ENCODE results near the gene DCLK2. TPM values are rescaled to one million over a fixed set of nuclear protein-coding genes. Genes with fewer than 3 reads are reported as not detected.

Gene DCLK2
- 0.06 and 0.10 TPM in 2 replicates for total RNA-seq (2014; rRNA removed; shearing (Covaris generic))

GRCh38 chr4:150078041-150078578 lies at the start of gene DCLK2:
Gene DCLK2, plus strand, starts transcription at chr4:150078445. Its CDS starts 583 bp downstream, at chr4:150079028.
- DNase-seq (ENCODE audit: low spot score), result peak; percentile 77
- in situ Hi-C loops (cut with HindIII; ENCODE audit: low sequenced_read_pairs), result no loop called here

- DNase-seq (ENCODE audit: low spot score), result no peak
- in situ Hi-C loops (cut with HindIII; ENCODE audit: low sequenced_read_pairs), result no loop called here
Observed at GRCh38 chr4:150032541-150032940, 45.7 kb upstream of the DCLK2 start.

- DNase-seq (ENCODE audit: low spot score), result no peak
- in situ Hi-C loops (cut with HindIII; ENCODE audit: low sequenced_read_pairs), result no loop called here
Observed at GRCh38 chr4:150033081-150033480, 45.2 kb upstream of the DCLK2 start.

- in situ Hi-C loops (cut with HindIII; ENCODE audit: low sequenced_read_pairs), result no loop called here
- no peak for DNase-seq (ENCODE audit: low spot score)
Observed at GRCh38 chr4:150033901-150034300, 44.3 kb upstream of the DCLK2 start.

- in situ Hi-C loops (cut with HindIII; ENCODE audit: low sequenced_read_pairs), result no loop called here
- DNase-seq (ENCODE audit: low spot score), result no peak
Observed at GRCh38 chr4:150037251-150037856, 40.9 kb upstream of the DCLK2 start.

- in situ Hi-C loops (cut with HindIII; ENCODE audit: low sequenced_read_pairs), result no loop called here
- DNase-seq (ENCODE audit: low spot score), result no peak
Observed at GRCh38 chr4:150038335-150039076, 39.7 kb upstream of the DCLK2 start.

GRCh38 chr4:150039274-150040127 lies 38.7 kb upstream of the DCLK2 start:
- no peak for DNase-seq (ENCODE audit: low spot score)

GRCh38 chr4:150044517-150044916 lies 33.7 kb upstream of the DCLK2 start:
- in situ Hi-C loops (cut with HindIII; ENCODE audit: low sequenced_read_pairs), result no loop called here
- DNase-seq (ENCODE audit: low spot score), result no peak

More at GRCh38 chr4:150039274-150040127, 38.7 kb upstream of the DCLK2 start:
- in situ Hi-C loops (cut with HindIII; ENCODE audit: low sequenced_read_pairs), result no loop called here

GRCh38 chr4:150045410-150045809 lies 32.8 kb upstream of the DCLK2 start:
- no peak for DNase-seq (ENCODE audit: low spot score)
- in situ Hi-C loops (cut with HindIII; ENCODE audit: low sequenced_read_pairs), result no loop called here

- in situ Hi-C loops (cut with HindIII; ENCODE audit: low sequenced_read_pairs), result no loop called here
- DNase-seq (ENCODE audit: low spot score), result no peak
Observed at GRCh38 chr4:150046728-150047217, 31.5 kb upstream of the DCLK2 start.

- in situ Hi-C loops (cut with HindIII; ENCODE audit: low sequenced_read_pairs), result no loop called here
- DNase-seq (ENCODE audit: low spot score), result no peak
Observed at GRCh38 chr4:150047546-150047945, 30.7 kb upstream of the DCLK2 start.

- no peak for DNase-seq (ENCODE audit: low spot score)
- in situ Hi-C loops (cut with HindIII; ENCODE audit: low sequenced_read_pairs), result no loop called here
Observed at GRCh38 chr4:150049682-150050081, 28.6 kb upstream of the DCLK2 start.

GRCh38 chr4:150050566-150050965 lies 27.7 kb upstream of the DCLK2 start:
- in situ Hi-C loops (cut with HindIII; ENCODE audit: low sequenced_read_pairs), result no loop called here
- DNase-seq (ENCODE audit: low spot score), result no peak

GRCh38 chr4:150051111-150051510 lies 27.1 kb upstream of the DCLK2 start:
- no peak for DNase-seq (ENCODE audit: low spot score)
- in situ Hi-C loops (cut with HindIII; ENCODE audit: low sequenced_read_pairs), result no loop called here

GRCh38 chr4:150055467-150055866 lies 22.8 kb upstream of the DCLK2 start:
- in situ Hi-C loops (cut with HindIII; ENCODE audit: low sequenced_read_pairs), result no loop called here

GRCh38 chr4:150056569-150056968 lies 21.7 kb upstream of the DCLK2 start:
- DNase-seq (ENCODE audit: low spot score), result no peak
- in situ Hi-C loops (cut with HindIII; ENCODE audit: low sequenced_read_pairs), result no loop called here

More at GRCh38 chr4:150055467-150055866, 22.8 kb upstream of the DCLK2 start:
- DNase-seq (ENCODE audit: low spot score), result no peak

- no peak for DNase-seq (ENCODE audit: low spot score)
- in situ Hi-C loops (cut with HindIII; ENCODE audit: low sequenced_read_pairs), result no loop called here
Observed at GRCh38 chr4:150061086-150061776, 17.0 kb upstream of the DCLK2 start.

GRCh38 chr4:150063128-150063527 lies 15.1 kb upstream of the DCLK2 start:
- in situ Hi-C loops (cut with HindIII; ENCODE audit: low sequenced_read_pairs), result no loop called here
- no peak for DNase-seq (ENCODE audit: low spot score)

GRCh38 chr4:150065740-150066139 lies 12.5 kb upstream of the DCLK2 start:
- DNase-seq (ENCODE audit: low spot score), result no peak
- in situ Hi-C loops (cut with HindIII; ENCODE audit: low sequenced_read_pairs), result no loop called here
